ENCODE measurements around the gene OAF.

The OAF gene

DNA sequence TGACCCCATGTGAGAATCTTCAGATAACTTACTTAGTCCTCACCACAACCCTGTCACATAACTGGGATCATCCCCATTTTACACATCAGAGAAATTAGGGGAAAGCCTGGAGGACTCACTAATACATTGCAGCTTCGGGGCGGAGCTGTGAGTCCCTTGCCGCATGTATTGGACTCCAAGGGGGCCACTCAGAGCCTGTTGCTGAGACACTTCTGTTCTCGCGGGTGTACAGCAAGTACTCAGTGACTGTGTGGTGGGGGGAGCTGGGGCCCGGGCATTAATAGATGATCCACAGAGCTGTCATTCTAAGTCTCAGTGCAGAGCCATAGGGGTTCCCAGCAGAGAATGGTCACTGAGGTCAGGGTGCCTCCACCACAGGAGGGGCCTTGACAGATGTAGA is 13.5 kb downstream of the OAF start:
- no peak for DNase-seq

DNA sequence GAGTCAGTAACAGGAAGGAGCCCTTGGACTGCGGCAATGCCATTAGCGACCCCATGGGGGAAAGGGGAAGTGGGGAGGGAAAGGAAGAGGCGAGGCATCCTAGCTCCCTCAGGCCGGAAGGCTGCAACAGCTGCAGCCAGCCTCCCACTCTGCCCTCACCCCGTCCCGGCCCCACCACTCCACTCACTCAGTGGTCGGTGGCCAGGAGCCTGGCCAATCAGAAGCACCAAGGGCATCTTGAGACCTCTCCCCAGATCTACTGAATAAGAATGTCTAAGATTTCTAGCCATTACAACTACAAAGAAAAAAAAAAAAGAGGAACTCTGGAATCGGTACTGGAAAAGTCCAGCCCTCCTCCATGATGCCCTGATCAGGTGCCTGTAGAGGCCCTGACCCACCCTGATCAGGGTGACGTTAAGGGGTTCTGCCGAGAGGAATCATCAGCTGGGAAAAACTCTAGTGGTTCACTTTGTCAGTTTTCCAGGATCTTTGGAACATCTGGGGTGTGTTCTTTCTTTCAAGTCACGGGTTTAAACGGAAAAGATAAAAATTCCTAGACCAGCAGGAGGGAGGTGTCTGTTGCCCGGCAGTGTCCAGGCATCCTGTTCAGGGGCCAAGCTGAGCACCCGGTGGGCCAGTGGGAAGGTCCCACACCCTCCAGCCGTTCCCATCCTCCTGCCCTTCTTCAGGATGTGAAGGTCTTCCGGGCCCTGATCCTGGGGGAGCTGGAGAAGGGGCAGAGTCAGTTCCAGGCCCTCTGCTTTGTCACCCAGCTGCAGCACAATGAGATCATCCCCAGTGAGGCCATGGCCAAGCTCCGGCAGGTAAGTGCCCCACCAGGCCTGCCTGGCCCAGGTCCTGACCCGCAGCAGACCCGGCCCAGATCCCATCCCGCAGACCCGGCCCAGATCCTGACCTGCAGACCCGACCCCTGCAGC is 14.4 kb downstream of the OAF start:
- no peak for DNase-seq

DNA sequence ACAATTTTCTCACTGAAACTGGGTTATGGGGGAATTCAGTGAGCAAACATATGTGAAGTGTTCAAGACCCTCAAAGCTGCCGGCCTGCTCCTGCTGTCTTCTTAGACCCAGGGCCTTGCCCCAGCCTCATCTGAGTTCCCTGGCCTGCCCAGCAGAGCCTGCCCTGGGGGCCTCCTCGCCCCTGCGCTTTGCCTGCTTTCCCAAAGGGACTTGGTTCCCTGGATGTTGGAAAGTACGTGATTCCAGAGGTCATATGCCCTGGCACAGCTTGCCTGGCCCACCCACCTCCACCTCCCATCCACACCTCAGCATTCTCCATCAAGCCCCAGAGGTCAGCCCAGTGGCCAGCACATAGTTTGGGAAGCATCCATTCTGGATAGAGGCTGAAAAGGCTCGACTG is 15.4 kb downstream of the OAF start:
- DNase-seq, result no peak

DNA sequence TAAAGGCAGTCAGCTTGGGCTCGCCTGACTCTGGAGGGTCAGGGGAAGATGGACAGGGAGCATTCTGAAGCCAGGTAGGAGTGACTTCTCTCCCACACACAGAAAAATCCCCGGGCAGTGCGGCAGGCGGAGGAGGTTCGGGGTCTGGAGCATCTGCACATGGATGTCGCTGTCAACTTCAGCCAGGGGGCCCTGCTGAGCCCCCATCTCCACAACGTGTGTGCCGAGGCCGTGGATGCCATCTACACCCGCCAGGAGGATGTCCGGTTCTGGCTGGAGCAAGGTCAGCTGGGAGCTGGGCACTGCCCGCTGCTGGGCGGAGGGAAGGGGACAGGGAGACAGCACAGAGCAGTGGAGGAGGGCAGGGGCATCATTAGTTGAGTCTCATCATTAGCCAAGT is 15.9 kb downstream of the OAF start:
- DNase-seq, result no peak

DNA sequence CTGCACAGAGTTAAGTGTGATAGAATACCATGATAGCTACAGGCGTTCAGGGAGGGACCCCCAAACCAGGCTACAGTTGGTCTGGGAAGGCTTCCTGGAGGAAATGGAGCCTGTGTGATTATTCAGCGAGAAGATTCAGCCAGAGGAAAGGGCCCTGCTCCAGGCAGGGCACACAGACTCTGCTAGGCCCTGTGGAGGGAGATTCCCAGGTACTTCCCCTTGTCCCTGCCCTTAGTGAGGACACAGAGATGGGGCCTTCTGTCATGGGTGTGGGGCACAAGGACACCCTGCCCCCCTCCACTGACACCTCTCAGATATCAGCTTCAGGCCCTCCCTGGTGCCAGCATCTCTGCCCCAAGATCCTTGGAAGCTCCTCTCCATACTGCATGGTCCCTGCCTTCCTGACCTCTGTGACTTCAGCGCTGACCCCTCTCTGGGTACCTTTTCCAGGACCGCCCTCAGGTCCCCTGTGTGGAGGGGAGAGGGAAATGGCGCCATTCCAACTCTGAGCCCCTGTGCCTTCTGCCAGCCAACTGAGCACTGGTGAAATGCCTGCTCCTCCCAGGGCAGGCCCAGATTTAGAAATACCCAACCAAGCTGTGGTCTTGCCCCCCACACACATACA is 16.5 kb downstream of the OAF start:
- DNase-seq, result no peak

DNA sequence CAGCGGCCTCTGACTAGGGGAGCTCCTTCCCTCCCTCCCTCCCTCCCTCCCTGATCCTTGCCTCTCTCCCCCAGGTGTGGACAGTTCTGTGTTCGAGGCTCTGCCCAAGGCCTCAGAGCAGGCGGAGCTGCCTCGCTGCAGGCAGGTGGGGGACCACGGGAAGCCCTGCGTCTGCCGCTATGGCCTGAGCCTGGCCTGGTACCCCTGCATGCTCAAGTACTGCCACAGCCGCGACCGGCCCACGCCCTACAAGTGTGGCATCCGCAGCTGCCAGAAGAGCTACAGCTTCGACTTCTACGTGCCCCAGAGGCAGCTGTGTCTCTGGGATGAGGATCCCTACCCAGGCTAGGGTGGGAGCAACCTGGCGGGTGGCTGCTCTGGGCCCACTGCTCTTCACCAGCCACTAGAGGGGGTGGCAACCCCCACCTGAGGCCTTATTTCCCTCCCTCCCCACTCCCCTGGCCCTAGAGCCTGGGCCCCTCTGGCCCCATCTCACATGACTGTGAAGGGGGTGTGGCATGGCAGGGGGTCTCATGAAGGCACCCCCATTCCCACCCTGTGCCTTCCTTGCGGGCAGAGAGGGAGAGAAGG is 18.1 kb downstream of the OAF start:
- no peak for DNase-seq

DNA sequence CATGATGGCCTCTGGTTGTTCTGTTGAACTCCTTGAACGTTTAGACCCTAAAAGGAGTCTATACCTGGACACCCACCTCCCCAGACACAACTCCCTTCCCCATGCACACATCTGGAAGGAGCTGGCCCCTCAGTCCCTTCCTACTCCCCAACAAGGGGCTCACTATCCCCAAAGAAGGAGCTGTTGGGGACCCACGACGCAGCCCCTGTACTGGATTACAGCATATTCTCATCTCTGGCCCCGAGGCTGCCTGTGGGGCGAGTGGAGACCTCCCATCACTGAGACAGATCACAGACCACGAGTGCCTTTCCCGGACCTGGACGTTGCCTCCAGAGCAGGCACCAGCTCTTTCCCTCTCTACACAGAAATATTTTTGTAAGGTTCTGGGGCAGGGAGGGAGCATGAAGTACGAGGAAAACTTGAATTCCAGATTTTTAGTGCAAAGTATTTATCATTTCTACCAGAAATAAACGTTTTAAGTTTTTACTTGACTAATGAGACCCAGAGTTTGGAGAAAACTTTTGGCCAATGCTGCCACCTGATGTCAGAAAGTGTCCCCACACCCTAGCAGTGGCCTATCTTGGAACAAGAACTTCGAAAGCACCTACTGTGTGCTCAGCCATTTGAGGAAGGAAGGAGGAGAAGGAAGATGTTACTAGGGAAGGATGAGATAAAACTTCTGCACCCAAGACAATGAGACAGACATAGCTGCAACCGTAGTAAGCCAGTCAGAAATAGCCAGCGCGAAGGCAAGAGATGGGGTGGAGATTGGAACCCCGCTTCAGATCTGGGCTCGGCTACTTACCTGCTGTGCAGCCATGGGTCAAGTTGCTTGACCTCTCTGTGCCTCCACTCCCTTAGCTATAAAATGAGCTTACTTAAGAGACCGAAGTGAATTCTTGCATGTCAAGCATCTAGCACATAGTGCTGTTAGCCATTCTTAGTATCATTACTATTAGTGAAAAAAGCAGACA is 18.9 kb downstream of the OAF start:
- DNase-seq, result no peak

DNA sequence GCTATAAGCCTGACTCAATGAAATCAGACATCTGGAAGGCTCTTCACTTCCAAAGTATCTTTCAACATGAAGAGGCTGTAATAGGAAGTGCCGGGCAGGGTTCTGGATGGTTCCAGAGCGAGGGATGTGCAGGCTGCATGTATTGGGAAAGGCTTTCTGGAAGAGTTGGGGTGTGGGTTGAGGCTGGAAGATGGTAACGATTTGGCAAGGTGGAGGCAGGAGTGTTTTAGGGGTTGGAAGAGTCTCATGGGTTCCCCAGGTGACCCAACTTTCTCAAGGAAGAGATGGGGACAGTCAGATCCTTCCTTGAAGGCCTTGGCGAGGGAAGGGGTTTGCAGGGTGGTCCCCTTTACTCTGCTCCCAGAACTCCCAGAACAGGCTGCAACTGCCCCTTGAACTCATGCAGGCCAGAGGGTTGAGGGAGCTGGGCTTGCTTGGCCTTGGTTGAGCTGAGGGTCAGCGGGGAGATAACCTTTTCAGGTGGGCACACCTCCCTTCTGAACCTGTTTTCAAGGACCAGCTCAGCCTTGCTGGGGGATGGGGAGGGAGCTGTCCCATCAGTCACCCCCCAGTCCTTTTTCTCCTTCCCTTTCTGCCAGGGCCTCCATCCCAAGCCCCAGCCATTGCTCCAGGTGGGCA is 19.7 kb downstream of the OAF start:
- no peak for DNase-seq

DNA sequence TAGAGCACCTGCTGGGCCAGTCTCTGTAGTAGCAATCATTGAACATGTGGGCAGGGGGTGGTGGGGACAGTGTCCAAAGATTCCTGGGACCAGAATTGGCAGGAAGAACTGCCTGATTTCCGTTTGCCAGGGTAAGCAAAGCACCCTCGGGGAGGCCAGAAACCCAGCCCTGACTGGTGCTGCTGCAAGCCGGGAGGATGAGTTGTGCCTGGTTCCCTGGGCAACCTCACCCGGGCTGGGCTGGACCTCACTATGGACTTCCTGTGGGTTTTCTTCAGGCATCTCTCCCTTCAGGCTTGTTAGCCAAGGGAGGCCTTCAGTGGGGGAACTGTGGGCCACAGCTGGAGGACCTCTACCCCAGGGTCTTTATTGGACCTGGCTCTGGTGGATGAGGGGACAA is 21.1 kb downstream of the OAF start:
- no peak for DNase-seq

DNA sequence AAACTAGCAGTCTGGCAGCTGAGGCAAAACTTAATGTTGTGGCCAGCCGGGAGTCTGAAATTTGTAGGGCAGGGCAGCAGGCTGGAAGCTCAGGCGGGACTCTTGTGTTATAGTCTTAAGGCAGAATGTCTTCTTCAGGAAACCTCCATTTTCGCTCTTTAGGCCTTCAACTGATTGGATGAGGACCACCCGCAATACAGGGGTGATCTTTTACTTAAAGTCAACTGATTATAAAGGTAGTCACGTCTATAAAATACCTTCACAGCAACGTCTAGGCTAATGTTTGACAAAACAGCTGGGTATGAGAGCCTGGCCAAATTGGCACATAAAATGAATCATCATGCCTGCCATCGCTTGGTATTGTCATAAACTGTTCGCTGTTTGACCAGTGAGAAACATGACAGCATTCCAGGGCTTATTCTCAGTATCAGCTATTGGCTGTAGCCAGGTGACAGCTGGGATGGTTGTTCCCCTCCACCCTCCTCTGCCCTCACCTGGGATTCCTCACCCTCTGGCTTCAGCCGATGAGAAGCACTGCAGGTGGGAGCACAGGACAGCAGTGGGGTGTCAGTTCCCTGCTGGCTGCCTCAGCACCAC is 22.5 kb downstream of the OAF start:
- no peak for DNase-seq

DNA sequence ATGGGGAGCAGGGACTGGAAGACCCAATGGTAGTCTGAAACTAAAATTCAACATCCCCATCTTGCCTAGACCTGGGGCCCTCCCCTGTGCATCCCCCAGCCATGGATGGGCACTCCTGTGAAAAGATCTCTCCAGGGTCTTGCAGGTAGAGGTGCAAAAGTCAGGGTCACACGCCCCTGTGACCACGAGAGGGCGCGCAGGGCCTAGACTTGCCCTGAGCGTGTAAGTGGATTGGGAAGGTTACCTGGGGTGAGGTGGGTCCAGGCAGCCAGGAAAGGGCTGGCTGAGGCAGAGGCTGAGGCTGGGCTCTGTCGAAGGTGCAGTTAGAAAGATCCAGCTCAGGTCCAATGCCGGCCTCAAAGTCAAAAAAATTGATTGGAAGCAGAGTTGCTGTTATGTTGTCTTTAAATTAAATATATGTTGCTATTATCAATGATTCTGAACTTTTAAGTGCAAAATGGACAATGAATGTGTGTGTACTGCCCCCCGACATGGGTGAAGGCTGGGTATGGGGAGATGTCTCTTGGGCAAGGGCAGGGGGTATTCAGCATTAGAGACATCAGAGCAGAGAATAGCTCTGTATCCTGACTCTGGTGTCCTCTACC is 24.3 kb downstream of the OAF start:
- DNase-seq, result no peak

DNA sequence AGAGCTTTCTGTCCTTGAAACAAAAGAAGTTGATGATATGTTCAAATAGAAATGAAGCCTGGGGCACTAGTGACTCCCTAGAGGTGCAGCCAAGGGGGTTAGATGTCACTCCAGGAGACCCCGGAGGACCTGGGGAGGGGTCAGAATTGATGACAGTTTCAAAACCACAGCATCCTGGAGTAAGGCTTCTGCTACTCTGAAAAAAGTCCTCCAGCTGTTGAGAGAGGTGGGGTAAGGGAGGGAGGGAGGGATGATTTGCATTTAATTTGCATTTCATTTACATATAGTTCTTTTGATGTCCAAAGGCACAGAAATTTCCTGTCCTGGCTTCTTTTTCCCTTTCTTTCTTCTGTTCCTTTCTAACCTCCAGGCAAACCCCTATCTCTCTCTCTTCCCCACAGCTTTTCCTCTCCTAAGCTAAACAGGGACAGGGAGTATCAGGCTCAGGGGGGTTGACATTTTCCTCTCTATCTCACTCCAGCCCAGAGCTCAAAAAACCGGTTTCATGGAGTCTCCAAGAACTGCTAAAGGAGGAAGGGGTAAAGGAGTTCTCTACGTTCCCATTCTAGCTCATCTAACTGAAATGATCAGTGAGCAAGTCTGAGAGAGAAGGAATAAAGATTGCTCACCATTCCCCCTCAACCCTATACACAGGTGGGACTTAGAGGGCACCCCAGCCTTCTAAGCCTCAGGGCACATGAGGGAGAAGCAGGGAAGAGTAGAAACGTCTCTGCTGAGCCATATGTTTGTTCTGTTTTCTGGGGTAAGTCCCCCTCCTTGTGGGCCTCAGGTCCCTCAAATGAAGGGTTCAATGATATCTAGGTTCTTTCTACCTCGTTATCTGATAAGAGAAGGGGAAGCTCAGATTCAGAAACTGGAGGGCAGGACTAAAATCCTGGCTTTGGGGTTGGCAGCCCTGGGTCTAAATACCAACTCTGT is 25.6 kb downstream of the OAF start:
- no peak for DNase-seq

DNA sequence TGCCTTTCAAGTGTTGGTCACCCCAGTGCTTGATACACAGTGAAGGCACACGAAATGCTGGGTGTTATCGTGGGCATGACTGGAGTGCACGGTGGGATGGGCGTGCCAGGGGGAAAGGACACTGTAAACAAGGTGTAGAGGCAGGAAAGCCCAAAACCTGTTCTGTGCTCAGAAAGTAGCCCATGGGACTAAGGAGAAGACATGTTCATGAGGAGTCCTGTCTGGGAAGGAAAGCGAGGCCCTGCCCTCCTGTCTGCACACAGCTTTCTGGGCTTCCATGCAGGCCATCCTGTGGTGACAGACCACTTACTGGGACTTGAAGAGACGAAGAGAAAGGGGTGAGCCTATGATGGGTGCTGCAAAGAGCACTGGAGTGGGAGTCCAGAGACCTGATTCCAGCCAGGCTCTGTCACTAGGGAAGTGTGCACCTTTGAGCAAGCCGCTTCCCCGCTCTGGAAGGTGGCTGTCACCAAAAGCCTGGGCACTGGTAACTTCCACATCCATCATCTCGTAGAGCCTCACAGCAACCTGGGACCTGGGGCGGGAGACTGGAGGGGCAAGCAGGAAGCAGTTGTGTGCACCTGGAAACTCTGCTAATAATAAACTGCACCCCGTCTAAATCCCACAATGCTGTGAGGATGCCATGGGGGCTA is 28.3 kb downstream of the OAF start:
- no peak for DNase-seq

DNA sequence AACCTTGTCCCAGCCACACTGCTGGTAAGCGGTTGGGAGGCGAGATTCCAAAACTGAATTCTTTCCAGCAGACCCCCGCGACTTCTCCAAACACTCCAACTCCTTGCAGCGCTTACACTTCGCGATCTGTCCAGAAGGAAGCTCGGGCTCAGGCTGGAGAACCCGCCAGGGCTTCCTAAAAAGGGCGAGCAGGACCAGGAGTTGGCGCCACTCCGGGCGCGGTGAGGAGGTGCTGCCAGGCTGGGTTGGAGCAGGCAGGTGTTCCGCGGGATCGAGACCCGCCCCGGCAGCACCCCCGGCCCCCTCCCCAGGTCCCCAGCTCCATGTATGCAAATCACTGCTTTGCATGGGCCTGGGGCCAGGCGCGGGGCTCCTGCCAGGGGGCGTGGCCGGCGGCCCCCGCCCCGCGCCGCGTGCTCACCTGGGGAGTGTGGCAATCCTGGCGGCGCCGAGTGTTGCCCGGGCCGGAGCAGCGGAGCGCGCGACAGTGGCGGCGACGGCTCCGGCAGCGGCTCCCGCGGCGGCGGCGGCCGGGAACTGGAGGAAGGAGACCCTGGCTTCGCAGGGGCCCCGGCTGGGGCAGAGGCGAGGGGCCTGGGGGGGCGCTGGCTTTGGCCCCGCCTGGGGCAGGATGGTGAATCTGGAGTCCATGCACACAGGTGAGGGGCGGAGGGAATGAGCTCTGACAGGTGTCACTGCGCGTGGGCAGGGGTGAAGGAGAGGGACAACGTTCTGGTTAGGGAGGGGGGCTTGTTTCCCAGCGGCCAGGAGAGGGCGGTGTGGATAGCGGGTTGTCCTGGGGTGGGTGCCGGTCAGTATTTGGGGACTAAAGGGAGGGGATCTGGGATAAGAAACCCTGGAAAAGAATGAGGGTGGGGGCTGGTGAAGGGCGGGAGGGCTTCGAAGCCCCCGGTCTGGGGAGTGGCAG is 29.1 kb downstream of the OAF start, which contains the start of gene POU2F3:
POU2F3 (plus strand) TSS at position 428 of the 928 bp plus-strand sequence; CDS start at position 632, 204 bp downstream.
- DNase-seq, result peak; percentile 4

DNA sequence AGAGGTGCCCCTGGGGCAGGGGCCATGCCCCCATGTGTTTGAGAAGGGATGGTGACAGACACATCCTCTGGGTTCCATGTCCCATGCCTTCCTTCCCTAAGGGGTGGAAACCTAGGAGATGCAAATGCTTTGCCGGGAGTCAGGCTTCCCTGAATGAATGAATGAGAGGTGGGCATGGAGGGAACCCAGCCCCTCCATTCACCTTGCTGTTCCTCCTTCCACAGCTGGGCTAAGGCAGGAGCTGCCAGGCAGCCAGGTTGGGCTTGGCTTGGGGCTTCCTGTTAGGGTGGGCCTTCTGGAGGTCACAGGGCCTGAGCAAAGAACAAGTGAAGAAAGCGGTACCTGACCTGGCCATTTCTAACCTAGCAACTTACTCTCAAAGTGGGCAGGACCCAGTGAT is 30.0 kb downstream of the OAF start:
- DNase-seq, result no peak

DNA sequence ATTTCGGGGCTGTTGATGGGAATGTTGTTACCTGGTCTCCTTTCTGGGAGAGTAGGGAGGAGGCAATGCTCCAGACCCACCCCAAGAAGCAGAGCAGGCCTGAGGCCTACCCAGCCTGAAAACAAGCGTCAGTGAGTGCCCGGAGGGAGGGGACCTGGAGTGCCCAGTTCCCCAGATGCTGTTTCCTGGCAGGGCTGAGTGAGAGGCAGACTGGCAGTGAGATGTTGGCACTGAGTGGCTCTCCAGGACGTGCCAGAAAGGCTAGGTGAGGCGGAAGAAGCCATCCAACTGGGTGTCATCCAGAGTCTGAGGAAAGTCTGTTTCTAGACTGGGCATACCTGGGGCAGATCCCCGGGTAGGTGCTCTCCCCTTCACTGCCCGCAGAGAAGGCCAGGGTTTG is 30.4 kb downstream of the OAF start:
- no peak for DNase-seq

DNA sequence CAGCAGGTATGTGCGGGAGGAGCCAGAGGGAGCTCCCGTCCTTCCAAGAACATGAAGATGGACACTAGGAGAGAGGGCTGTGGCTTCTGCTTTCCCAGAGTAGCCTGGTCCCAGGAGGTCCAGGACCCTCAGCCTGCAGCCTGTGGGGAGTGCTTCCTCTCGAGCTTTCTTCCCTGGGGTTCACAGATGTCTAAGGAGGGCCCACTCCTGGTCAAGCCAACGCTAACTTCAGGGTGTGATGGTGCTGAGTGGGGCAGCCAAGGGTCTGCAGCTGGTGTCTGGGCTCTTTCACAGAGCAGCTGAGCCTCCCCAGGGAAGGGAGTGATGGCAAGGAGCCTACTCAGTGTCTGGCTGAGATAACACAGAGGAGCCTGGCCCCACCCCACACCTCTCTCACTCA is 32.4 kb downstream of the OAF start:
- DNase-seq, result no peak
